Measurements from ENCODE around the gene CADPS2. TPM values are rescaled to one million over a fixed set of nuclear protein-coding genes. Genes with fewer than 3 reads are reported as not detected.

CADPS2 gene
- polyA plus RNA-seq, 2 donors = 1.6 to 3.3 TPM

DNA sequence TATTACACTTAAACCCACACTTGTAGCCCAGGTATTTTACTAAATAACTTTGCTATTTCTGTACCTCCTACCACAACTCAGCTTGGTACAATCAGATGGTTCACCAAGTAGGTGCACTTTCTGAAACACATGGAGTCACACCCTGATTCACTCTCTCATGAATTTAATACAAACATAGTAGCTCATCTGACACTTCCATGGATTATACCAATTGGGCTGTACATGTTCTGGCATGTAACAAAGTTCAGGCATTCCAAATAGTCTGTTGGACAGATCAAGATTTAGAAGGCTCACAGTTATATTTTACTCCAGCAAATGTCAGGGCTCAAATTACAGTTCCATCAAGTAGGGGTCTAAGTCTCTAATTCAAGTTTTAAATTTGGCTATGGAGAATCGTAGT, 121.4 kb downstream of the CADPS2 start:
- no peaks in the 10 kb centered on the region for H3K27me3 ChIP-seq (ENCODE audit: control insufficient read depth in 1 of 2, insufficient read depth in 2 of 2, low read length in 2 of 2)
- H3K9me3 ChIP-seq (ENCODE audit: control insufficient read depth in 2 of 2, insufficient read depth in 1 of 2, low read depth in 1 of 2, low read length in 1 of 2) = no peaks in the 10 kb centered on the region
- 59 to 71% methylated on average over 1 of the region's 1 CpG for WGBS, 2 donors
- H3K4me1 ChIP-seq (ENCODE audit: control insufficient read depth in 2 of 2, insufficient read depth in 2 of 2, low read length in 1 of 2) = no peaks in the 10 kb centered on the region
- no peaks in the 10 kb centered on the region for H3K36me3 ChIP-seq (ENCODE audit: control insufficient read depth in 2 of 2, insufficient read depth in 2 of 2, low read length in 1 of 2)
- H3K4me3 ChIP-seq (ENCODE audit: low read depth in 1 of 2, low read length in 2 of 2) = no peak overlapping the region
- H3K27ac ChIP-seq (ENCODE audit: low read depth in 2 of 2, low read length in 1 of 2) = no peak overlapping the region

DNA sequence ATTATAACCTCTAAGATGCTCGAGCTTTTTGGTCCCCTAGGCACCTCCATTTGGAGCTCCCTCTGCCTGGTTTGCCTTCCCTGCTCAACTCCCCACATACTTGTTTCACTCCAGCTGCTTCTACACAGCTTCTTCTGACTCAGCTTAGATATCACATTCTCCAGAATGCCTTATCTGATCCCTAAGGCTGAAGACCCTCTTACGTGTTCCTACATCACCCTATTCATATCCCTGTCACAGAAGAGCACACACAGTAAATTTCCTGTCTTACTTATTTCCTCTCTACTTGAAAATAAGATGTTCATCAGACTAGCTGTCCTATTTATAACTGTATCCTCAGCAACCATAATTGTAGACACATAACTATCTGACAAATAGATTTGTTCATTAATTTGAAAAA, 122.2 kb downstream of the CADPS2 start:
- 67 to 68% methylated on average over 2 of the region's 2 CpGs for WGBS, 2 donors
- Histone ChIP-seq H3K36me3 (ENCODE audit: control insufficient read depth in 2 of 2, insufficient read depth in 2 of 2, low read length in 1 of 2) (no peaks in the 10 kb centered on the region), H3K27me3 (ENCODE audit: control insufficient read depth in 1 of 2, insufficient read depth in 2 of 2, low read length in 2 of 2) (no peaks in the 10 kb centered on the region), H3K4me1 (ENCODE audit: control insufficient read depth in 2 of 2, insufficient read depth in 2 of 2, low read length in 1 of 2) (no peaks in the 10 kb centered on the region), H3K27ac (ENCODE audit: low read depth in 2 of 2, low read length in 1 of 2) (no peak overlapping the region), H3K4me3 (ENCODE audit: low read depth in 1 of 2, low read length in 2 of 2) (no peak overlapping the region), H3K9me3 (ENCODE audit: control insufficient read depth in 2 of 2, insufficient read depth in 1 of 2, low read depth in 1 of 2, low read length in 1 of 2) (no peaks in the 10 kb centered on the region)

DNA sequence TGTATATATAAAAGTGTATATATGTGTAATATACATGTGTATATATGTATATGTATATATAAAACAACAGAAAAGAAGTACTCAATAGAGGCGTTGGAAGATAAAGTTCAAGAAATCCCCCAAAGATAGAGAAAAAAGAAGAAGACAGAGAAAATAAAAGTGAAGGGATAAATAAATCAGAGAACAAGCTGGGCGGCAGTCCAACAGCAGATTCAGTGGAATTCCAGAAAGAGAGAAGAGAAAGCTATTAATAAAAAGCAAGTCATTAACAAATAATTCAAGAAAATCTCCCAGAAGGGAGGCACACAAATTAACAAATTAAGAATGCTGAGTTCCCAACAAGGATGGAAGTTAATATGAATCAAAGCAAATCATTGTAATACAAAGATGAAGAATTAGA, 124.2 kb downstream of the CADPS2 start:
- no peaks in the 10 kb centered on the region for H3K9me3 ChIP-seq (ENCODE audit: control insufficient read depth in 2 of 2, insufficient read depth in 1 of 2, low read depth in 1 of 2, low read length in 1 of 2)
- H3K27me3 ChIP-seq (ENCODE audit: control insufficient read depth in 1 of 2, insufficient read depth in 2 of 2, low read length in 2 of 2) = no peaks in the 10 kb centered on the region

DNA sequence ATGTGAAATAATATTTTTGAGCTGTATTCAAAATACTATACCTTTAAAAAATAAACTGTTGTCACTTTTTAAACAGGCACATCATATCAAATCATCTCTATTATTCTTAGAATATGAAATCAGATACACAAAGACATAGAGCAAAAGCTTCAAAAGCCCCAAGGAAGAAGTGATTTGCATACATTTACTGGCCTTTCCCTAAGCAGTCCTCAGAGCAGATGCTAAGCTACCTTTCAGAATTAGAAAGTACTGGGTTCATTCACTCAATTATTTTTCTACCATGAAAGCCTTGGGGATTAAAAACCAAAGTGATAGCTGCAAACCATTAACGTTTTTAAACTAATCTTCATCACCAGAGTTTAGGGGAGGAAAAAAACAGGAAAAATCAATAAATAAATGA, 127.8 kb downstream of the CADPS2 start:
- no peaks in the 10 kb centered on the region for H3K4me1 ChIP-seq (ENCODE audit: control insufficient read depth in 2 of 2, insufficient read depth in 2 of 2, low read length in 1 of 2)
- no peak overlapping the region for H3K4me3 ChIP-seq (ENCODE audit: low read depth in 1 of 2, low read length in 2 of 2)
- no peak overlapping the region for H3K27ac ChIP-seq (ENCODE audit: low read depth in 2 of 2, low read length in 1 of 2)
- H3K9me3 ChIP-seq (ENCODE audit: control insufficient read depth in 2 of 2, insufficient read depth in 1 of 2, low read depth in 1 of 2, low read length in 1 of 2) = no peaks in the 10 kb centered on the region
- WGBS, 2 donors = 40 to 43% methylated on average over 1 of the region's 1 CpG
- H3K36me3 ChIP-seq (ENCODE audit: control insufficient read depth in 2 of 2, insufficient read depth in 2 of 2, low read length in 1 of 2) = no peaks in the 10 kb centered on the region
- no peaks in the 10 kb centered on the region for H3K27me3 ChIP-seq (ENCODE audit: control insufficient read depth in 1 of 2, insufficient read depth in 2 of 2, low read length in 2 of 2)

More for the DNA sequence above, 124.2 kb downstream of the CADPS2 start:
- H3K4me1 ChIP-seq (ENCODE audit: control insufficient read depth in 2 of 2, insufficient read depth in 2 of 2, low read length in 1 of 2) = no peaks in the 10 kb centered on the region
- 79 to 80% methylated on average over 2 of the region's 2 CpGs for WGBS, 2 donors
- H3K27ac ChIP-seq (ENCODE audit: low read depth in 2 of 2, low read length in 1 of 2) = no peak overlapping the region
- no peak overlapping the region for H3K4me3 ChIP-seq (ENCODE audit: low read depth in 1 of 2, low read length in 2 of 2)
- H3K36me3 ChIP-seq (ENCODE audit: control insufficient read depth in 2 of 2, insufficient read depth in 2 of 2, low read length in 1 of 2) = no peaks in the 10 kb centered on the region

DNA sequence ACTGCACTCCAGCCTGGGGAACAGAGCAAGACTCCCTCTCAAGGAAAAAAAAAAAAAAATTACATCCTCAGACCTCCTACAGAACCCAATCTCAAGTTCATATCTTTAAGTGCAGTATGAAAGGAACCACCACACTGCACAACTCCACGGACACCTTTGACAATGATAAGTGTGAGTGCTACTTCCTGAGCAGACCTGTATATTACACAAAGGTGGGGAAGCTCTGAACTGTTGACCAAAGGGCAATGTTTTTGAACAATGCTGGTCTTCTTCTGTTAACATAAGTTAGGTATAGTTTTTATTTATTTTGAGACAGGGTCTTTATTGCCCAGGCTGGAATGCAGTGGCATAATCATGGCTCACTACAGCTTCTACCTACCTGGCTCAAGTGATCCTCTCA, 129.4 kb downstream of the CADPS2 start:
- 59 to 82% methylated on average over 1 of the region's 1 CpG for WGBS, 2 donors
- H3K4me1 ChIP-seq (ENCODE audit: control insufficient read depth in 2 of 2, insufficient read depth in 2 of 2, low read length in 1 of 2) = no peaks in the 10 kb centered on the region
- H3K27ac ChIP-seq (ENCODE audit: low read depth in 2 of 2, low read length in 1 of 2) = no peak overlapping the region
- no peaks in the 10 kb centered on the region for H3K9me3 ChIP-seq (ENCODE audit: control insufficient read depth in 2 of 2, insufficient read depth in 1 of 2, low read depth in 1 of 2, low read length in 1 of 2)
- H3K27me3 ChIP-seq (ENCODE audit: control insufficient read depth in 1 of 2, insufficient read depth in 2 of 2, low read length in 2 of 2) = no peaks in the 10 kb centered on the region
- H3K4me3 ChIP-seq (ENCODE audit: low read depth in 1 of 2, low read length in 2 of 2) = no peak overlapping the region
- no peaks in the 10 kb centered on the region for H3K36me3 ChIP-seq (ENCODE audit: control insufficient read depth in 2 of 2, insufficient read depth in 2 of 2, low read length in 1 of 2)

DNA sequence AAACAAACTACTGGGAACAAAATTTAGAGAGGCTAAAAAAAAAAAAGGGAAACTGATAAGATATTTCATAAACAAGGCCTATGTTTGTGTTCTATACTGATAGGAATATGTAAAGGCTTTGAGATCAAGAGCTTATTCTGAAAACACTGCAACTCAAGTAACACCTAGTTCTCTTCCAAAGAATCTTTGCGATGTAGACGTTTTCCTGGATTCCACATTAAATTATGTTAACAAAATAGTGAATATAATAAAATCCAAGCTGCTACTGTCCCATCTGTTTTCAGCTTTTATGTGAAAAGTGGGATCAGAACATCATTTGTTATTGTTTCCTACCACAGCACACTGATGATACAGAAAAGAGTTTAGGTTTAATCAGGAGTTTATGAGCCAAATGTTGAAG, 130.6 kb downstream of the CADPS2 start:
- H3K4me1 ChIP-seq (ENCODE audit: control insufficient read depth in 2 of 2, insufficient read depth in 2 of 2, low read length in 1 of 2) = no peaks in the 10 kb centered on the region
- H3K27ac ChIP-seq (ENCODE audit: low read depth in 2 of 2, low read length in 1 of 2) = no peak overlapping the region
- 64 to 68% methylated on average over 2 of the region's 2 CpGs for WGBS, 2 donors
- H3K9me3 ChIP-seq (ENCODE audit: control insufficient read depth in 2 of 2, insufficient read depth in 1 of 2, low read depth in 1 of 2, low read length in 1 of 2) = no peaks in the 10 kb centered on the region
- no peak overlapping the region for H3K4me3 ChIP-seq (ENCODE audit: low read depth in 1 of 2, low read length in 2 of 2)
- no peaks in the 10 kb centered on the region for H3K36me3 ChIP-seq (ENCODE audit: control insufficient read depth in 2 of 2, insufficient read depth in 2 of 2, low read length in 1 of 2)
- H3K27me3 ChIP-seq (ENCODE audit: control insufficient read depth in 1 of 2, insufficient read depth in 2 of 2, low read length in 2 of 2) = no peaks in the 10 kb centered on the region

DNA sequence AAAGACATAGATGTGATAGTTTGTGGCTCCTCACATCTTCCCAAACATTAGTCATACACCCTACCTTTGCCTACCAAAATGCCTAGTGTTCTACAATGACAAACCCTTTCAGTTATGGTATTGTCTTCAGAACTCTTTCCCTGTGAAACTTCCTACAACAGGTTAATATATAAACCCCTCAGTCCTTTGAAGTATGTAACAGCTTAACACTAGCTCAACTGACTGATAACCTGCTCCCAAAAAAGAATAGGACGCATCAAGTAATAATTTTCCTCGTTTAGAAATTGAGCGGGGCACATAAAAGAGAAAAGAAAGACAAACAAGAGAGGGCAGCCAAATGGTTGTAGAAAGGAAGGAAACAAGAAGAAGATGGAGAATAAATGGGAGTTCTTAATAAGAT, 133.7 kb downstream of the CADPS2 start:
- 50 to 51% methylated on average over 3 of the region's 3 CpGs for WGBS, 2 donors
- H3K27me3 ChIP-seq (ENCODE audit: control insufficient read depth in 1 of 2, insufficient read depth in 2 of 2, low read length in 2 of 2) = no peaks in the 10 kb centered on the region
- H3K4me3 ChIP-seq (ENCODE audit: low read depth in 1 of 2, low read length in 2 of 2) = no peak overlapping the region
- no peaks in the 10 kb centered on the region for H3K36me3 ChIP-seq (ENCODE audit: control insufficient read depth in 2 of 2, insufficient read depth in 2 of 2, low read length in 1 of 2)
- no peaks in the 10 kb centered on the region for H3K4me1 ChIP-seq (ENCODE audit: control insufficient read depth in 2 of 2, insufficient read depth in 2 of 2, low read length in 1 of 2)
- no peaks in the 10 kb centered on the region for H3K9me3 ChIP-seq (ENCODE audit: control insufficient read depth in 2 of 2, insufficient read depth in 1 of 2, low read depth in 1 of 2, low read length in 1 of 2)
- H3K27ac ChIP-seq (ENCODE audit: low read depth in 2 of 2, low read length in 1 of 2) = no peak overlapping the region

DNA sequence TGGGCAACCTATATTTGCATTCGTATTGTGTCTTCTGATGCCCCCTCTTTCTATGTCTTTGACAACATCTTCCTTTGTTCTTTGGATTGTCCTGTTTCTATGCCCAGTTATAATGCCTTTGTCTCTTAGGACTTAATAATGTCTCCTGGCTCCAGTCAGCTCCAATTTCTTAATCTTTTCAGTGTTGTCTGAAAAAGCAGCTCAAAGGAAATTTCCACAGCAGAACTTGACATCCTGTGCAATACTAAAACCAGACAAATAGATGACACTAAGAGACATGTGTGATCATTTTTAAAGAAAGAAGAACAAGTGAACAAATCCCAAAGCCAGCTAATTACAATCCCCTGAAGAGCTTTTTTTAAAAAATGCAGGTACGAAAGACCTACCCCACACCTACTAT, 135.9 kb downstream of the CADPS2 start:
- no peak overlapping the region for H3K27ac ChIP-seq (ENCODE audit: low read depth in 2 of 2, low read length in 1 of 2)
- no peaks in the 10 kb centered on the region for H3K36me3 ChIP-seq (ENCODE audit: control insufficient read depth in 2 of 2, insufficient read depth in 2 of 2, low read length in 1 of 2)
- H3K27me3 ChIP-seq (ENCODE audit: control insufficient read depth in 1 of 2, insufficient read depth in 2 of 2, low read length in 2 of 2) = no peaks in the 10 kb centered on the region
- H3K9me3 ChIP-seq (ENCODE audit: control insufficient read depth in 2 of 2, insufficient read depth in 1 of 2, low read depth in 1 of 2, low read length in 1 of 2) = no peaks in the 10 kb centered on the region
- H3K4me1 ChIP-seq (ENCODE audit: control insufficient read depth in 2 of 2, insufficient read depth in 2 of 2, low read length in 1 of 2) = no peaks in the 10 kb centered on the region
- H3K4me3 ChIP-seq (ENCODE audit: low read depth in 1 of 2, low read length in 2 of 2) = no peak overlapping the region
- 89 to 93% methylated on average over 2 of the region's 2 CpGs for WGBS, 2 donors

DNA sequence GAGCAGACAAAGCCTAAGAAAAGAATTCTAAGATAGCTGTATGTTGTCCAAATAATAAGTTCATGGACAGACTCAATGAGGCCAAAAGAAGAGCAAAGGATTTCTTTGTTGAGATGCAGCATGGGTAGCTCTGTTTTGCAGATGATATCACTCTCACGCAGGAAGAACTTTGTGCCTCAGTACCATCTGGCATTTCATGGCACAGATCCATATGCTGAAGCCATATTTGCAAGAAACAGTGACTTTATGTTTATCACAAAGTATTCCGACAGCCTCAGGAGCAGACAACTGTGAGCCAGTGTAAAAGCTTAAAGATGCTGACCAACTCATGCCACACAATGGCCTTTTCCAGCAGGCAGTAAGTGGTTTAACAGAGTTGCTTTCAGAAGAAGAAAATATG, 138.1 kb downstream of the CADPS2 start:
- Histone ChIP-seq H3K27me3 (ENCODE audit: control insufficient read depth in 1 of 2, insufficient read depth in 2 of 2, low read length in 2 of 2) (no peaks in the 10 kb centered on the region), H3K4me1 (ENCODE audit: control insufficient read depth in 2 of 2, insufficient read depth in 2 of 2, low read length in 1 of 2) (no peaks in the 10 kb centered on the region), H3K9me3 (ENCODE audit: control insufficient read depth in 2 of 2, insufficient read depth in 1 of 2, low read depth in 1 of 2, low read length in 1 of 2) (no peaks in the 10 kb centered on the region), H3K27ac (ENCODE audit: low read depth in 2 of 2, low read length in 1 of 2) (no peak overlapping the region), H3K4me3 (ENCODE audit: low read depth in 1 of 2, low read length in 2 of 2) (no peak overlapping the region), H3K36me3 (ENCODE audit: control insufficient read depth in 2 of 2, insufficient read depth in 2 of 2, low read length in 1 of 2) (no peaks in the 10 kb centered on the region)
- WGBS, 2 donors = 86 to 92% methylated on average over 2 of the region's 2 CpGs

DNA sequence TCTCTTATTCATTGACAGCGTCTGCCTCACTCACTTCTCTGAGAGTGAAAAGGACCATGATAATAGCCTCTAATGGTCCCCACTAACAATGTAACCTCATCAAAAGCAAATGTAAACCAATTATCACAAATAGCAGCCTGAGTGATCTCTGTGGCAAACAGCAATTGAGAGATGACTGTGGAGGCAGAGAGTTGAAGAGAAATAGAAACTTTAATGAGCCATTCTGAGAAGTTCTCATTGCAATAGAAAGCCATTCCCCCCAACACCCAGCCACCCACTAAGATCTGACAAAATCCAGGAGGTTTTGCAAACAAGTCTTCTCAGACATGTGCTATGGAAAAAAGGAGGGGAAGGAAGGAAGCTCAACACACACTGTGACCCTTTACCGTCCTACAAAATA, 139.3 kb downstream of the CADPS2 start:
- Histone ChIP-seq H3K27ac (ENCODE audit: low read depth in 2 of 2, low read length in 1 of 2) (no peak overlapping the region), H3K4me3 (ENCODE audit: low read depth in 1 of 2, low read length in 2 of 2) (no peak overlapping the region), H3K9me3 (ENCODE audit: control insufficient read depth in 2 of 2, insufficient read depth in 1 of 2, low read depth in 1 of 2, low read length in 1 of 2) (no peaks in the 10 kb centered on the region), H3K36me3 (ENCODE audit: control insufficient read depth in 2 of 2, insufficient read depth in 2 of 2, low read length in 1 of 2) (no peaks in the 10 kb centered on the region), H3K4me1 (ENCODE audit: control insufficient read depth in 2 of 2, insufficient read depth in 2 of 2, low read length in 1 of 2) (no peaks in the 10 kb centered on the region), H3K27me3 (ENCODE audit: control insufficient read depth in 1 of 2, insufficient read depth in 2 of 2, low read length in 2 of 2) (no peaks in the 10 kb centered on the region)
- WGBS, 2 donors = 73 to 84% methylated on average over 2 of the region's 2 CpGs

Data from esophagus (tissue), 2 donors.